T47D (cell line): Measurements from ENCODE around the gene POP4.
"Not testable (repeated sequence)": the region's sequence is repeated elsewhere in the genome, so short reads cannot be mapped to it uniquely, and the experiment has no call there.

Experiments
- DNase-seq, 2 experiments: peaks; one replicate each; pipeline versions ENCODE4 v3.0.0 to v3.0.0-alpha.2; 2011 to 2012; ENCODE audit warnings: low read depth in 1 of 2, low spot score in 1 of 2
- JUND ChIP-seq: IDR thresholded peaks from 2 replicates; pipeline ENCODE4 v1.6.1; 2012; ENCODE audit warnings: low read depth
- in situ Hi-C: cut with HindIII; loops from 2 replicates; pipeline ENCODE4 v1.10.0; 2016; ENCODE audit warnings: low sequenced_read_pairs, low pct_unique_long_range_greater_than_20kb

The POP4 gene

GRCh38 chr19:29618871-29619270 is 12.8 kb downstream of the POP4 start:
- in situ Hi-C loops: no loop called here
- DNase-seq: no peak
- TF ChIP-seq JUND: no peak

- in situ Hi-C loops: no loop called here
- TF ChIP-seq JUND: no peak
- no peak for DNase-seq
Observed at GRCh38 chr19:29620931-29621351, 14.9 kb downstream of the POP4 start.

- DNase-seq: no peak
- in situ Hi-C loops: no loop called here
- TF ChIP-seq JUND: no peak
Observed at GRCh38 chr19:29622166-29623070, 16.3 kb downstream of the POP4 start.

GRCh38 chr19:29623726-29624488 is 17.8 kb downstream of the POP4 start:
- in situ Hi-C loops: no loop called here
- DNase-seq: no peak
- TF ChIP-seq JUND: no peak

GRCh38 chr19:29624489-29625185 is 18.6 kb downstream of the POP4 start:
- no peak for TF ChIP-seq JUND
- no peak for DNase-seq
- in situ Hi-C loops: no loop called here

GRCh38 chr19:29625186-29625651 is 19.1 kb downstream of the POP4 start:
- in situ Hi-C loops: no loop called here
- no peak for TF ChIP-seq JUND
- no peak for DNase-seq

- DNase-seq: no peak
- in situ Hi-C loops: no loop called here
- TF ChIP-seq JUND: no peak
Observed at GRCh38 chr19:29626386-29626785, 20.3 kb downstream of the POP4 start.

GRCh38 chr19:29626832-29627231 is 20.7 kb downstream of the POP4 start:
- in situ Hi-C loops, DNase-seq: not testable (repeated sequence)

GRCh38 chr19:29628661-29629385 is 22.7 kb downstream of the POP4 start:
- no peak for DNase-seq
- in situ Hi-C loops: no loop called here
- TF ChIP-seq JUND: no peak

GRCh38 chr19:29629836-29630534 is 23.9 kb downstream of the POP4 start:
- in situ Hi-C loops: no loop called here
- TF ChIP-seq JUND: no peak
- peak in 1 of 2 experiments; percentile 13 for DNase-seq

- in situ Hi-C loops: no loop called here
- DNase-seq: peak in 1 of 2 experiments; percentile 22
- no peak for TF ChIP-seq JUND
Observed at GRCh38 chr19:29630655-29631054, 24.6 kb downstream of the POP4 start.
